ENCODE results near the gene BCAS3. TPM values are rescaled to one million over a fixed set of nuclear protein-coding genes. Genes with fewer than 3 reads are reported as not detected.

The BCAS3 gene
- total RNA-seq, 2 experiments from 2014 or later: 13.7 to 25.8 TPM

- H3K27me3 Mint-ChIP-seq: no peaks in the 10 kb centered on the region
- CTCF ChIA-PET: no interaction called here
- H3K4me3 Mint-ChIP-seq: no peak overlapping the region
- peaks cover 4% of the 10 kb centered on the region for H3K36me3 Mint-ChIP-seq
- DNase-seq (no peak), ATAC-seq (no peak)
- no peak overlapping the region for H3K27ac Mint-ChIP-seq
- H3K9me3 Mint-ChIP-seq (ENCODE audit: low read depth): peaks cover 3% of the 10 kb centered on the region
- H3K4me1 Mint-ChIP-seq: no peaks in the 10 kb centered on the region
Observed at GRCh38 chr17:61196302-61196704, 518.7 kb downstream of the BCAS3 start.

- peaks cover 3% of the 10 kb centered on the region for H3K9me3 Mint-ChIP-seq (ENCODE audit: low read depth)
- DNase-seq: no peak
- H3K4me1 Mint-ChIP-seq: no peaks in the 10 kb centered on the region
- no peak overlapping the region for H3K4me3 Mint-ChIP-seq
- no peaks in the 10 kb centered on the region for H3K27me3 Mint-ChIP-seq
- peaks cover 3% of the 10 kb centered on the region for H3K36me3 Mint-ChIP-seq
- ATAC-seq: no peak
- no peak overlapping the region for H3K27ac Mint-ChIP-seq
- CTCF ChIA-PET: no interaction called here
Observed at GRCh38 chr17:61196799-61197198, 519.1 kb downstream of the BCAS3 start.

GRCh38 chr17:61199431-61200338 lies 522.0 kb downstream of the BCAS3 start:
- CTCF ChIA-PET: interaction anchor here (1.3 to 2.1 kb wide), 2 partner anchors 16 to 25 kb away, joined by 4 to 6 read pairs; no protein-coding TSS in a partner anchor
- Mint-ChIP-seq H3K4me1 (no peaks in the 10 kb centered on the region), H3K36me3 (no peaks in the 10 kb centered on the region), H3K27ac (no peak overlapping the region), H3K4me3 (no peak overlapping the region), H3K27me3 (no peaks in the 10 kb centered on the region), H3K9me3 (ENCODE audit: low read depth) (no peaks in the 10 kb centered on the region)
- DNase-seq (no peak), ATAC-seq (no peak)

- Mint-ChIP-seq H3K36me3 (no peaks in the 10 kb centered on the region), H3K27me3 (no peaks in the 10 kb centered on the region), H3K27ac (no peak overlapping the region), H3K4me1 (no peaks in the 10 kb centered on the region), H3K9me3 (ENCODE audit: low read depth) (no peaks in the 10 kb centered on the region), H3K4me3 (no peak overlapping the region)
- ATAC-seq: no peak
- DNase-seq: no peak
- CTCF ChIA-PET: no interaction called here
Observed at GRCh38 chr17:61200339-61200715, 522.7 kb downstream of the BCAS3 start.

GRCh38 chr17:61201211-61201610 lies 523.6 kb downstream of the BCAS3 start:
- DNase-seq (no peak), ATAC-seq (no peak)
- Mint-ChIP-seq H3K4me1 (no peaks in the 10 kb centered on the region), H3K27me3 (no peaks in the 10 kb centered on the region), H3K27ac (no peak overlapping the region), H3K36me3 (no peaks in the 10 kb centered on the region), H3K4me3 (no peak overlapping the region), H3K9me3 (ENCODE audit: low read depth) (no peaks in the 10 kb centered on the region)
- CTCF ChIA-PET: interaction anchor here (0.7 kb wide), 1 partner anchor 482 kb away, joined by 3 read pairs; no protein-coding TSS in a partner anchor

GRCh38 chr17:61202564-61202963 lies 524.9 kb downstream of the BCAS3 start:
- Mint-ChIP-seq H3K4me3 (no peak overlapping the region), H3K36me3 (no peaks in the 10 kb centered on the region), H3K27ac (no peak overlapping the region), H3K9me3 (ENCODE audit: low read depth) (no peaks in the 10 kb centered on the region), H3K4me1 (no peaks in the 10 kb centered on the region), H3K27me3 (no peaks in the 10 kb centered on the region)
- CTCF ChIA-PET: no interaction called here
- ATAC-seq: no peak
- DNase-seq: no peak

- Mint-ChIP-seq H3K27me3 (no peaks in the 10 kb centered on the region), H3K36me3 (no peaks in the 10 kb centered on the region), H3K27ac (no peak overlapping the region), H3K9me3 (ENCODE audit: low read depth) (no peaks in the 10 kb centered on the region), H3K4me1 (no peaks in the 10 kb centered on the region), H3K4me3 (no peak overlapping the region)
- CTCF ChIA-PET: no interaction called here
- ATAC-seq (no peak), DNase-seq (no peak)
Observed at GRCh38 chr17:61203671-61204131, 526.0 kb downstream of the BCAS3 start.

- no peak overlapping the region for H3K27ac Mint-ChIP-seq
- H3K4me3 Mint-ChIP-seq: no peak overlapping the region
- no peaks in the 10 kb centered on the region for H3K4me1 Mint-ChIP-seq
- no peaks in the 10 kb centered on the region for H3K9me3 Mint-ChIP-seq (ENCODE audit: low read depth)
- no peak for ATAC-seq
- DNase-seq: no peak
- CTCF ChIA-PET: interaction anchor here (1.0 kb wide), 1 partner anchor 11 kb away, joined by 3 read pairs; no protein-coding TSS in a partner anchor
- no peaks in the 10 kb centered on the region for H3K36me3 Mint-ChIP-seq
- H3K27me3 Mint-ChIP-seq: no peaks in the 10 kb centered on the region
Observed at GRCh38 chr17:61204456-61204855, 526.8 kb downstream of the BCAS3 start.

GRCh38 chr17:61205401-61205800 lies 527.8 kb downstream of the BCAS3 start:
- H3K9me3 Mint-ChIP-seq (ENCODE audit: low read depth): no peaks in the 10 kb centered on the region
- DNase-seq (no peak), ATAC-seq (no peak)
- H3K36me3 Mint-ChIP-seq: no peaks in the 10 kb centered on the region
- H3K4me1 Mint-ChIP-seq: no peaks in the 10 kb centered on the region
- H3K4me3 Mint-ChIP-seq: no peak overlapping the region
- CTCF ChIA-PET: interaction anchor here (1.0 kb wide), 1 partner anchor 11 kb away, joined by 3 read pairs; no protein-coding TSS in a partner anchor
- no peak overlapping the region for H3K27ac Mint-ChIP-seq
- H3K27me3 Mint-ChIP-seq: no peaks in the 10 kb centered on the region

- DNase-seq (no peak), ATAC-seq (no peak)
- H3K4me3 Mint-ChIP-seq: no peak overlapping the region
- CTCF ChIA-PET: no interaction called here
- no peaks in the 10 kb centered on the region for H3K4me1 Mint-ChIP-seq
- H3K9me3 Mint-ChIP-seq (ENCODE audit: low read depth): no peaks in the 10 kb centered on the region
- no peaks in the 10 kb centered on the region for H3K27me3 Mint-ChIP-seq
- no peaks in the 10 kb centered on the region for H3K36me3 Mint-ChIP-seq
- no peak overlapping the region for H3K27ac Mint-ChIP-seq
Observed at GRCh38 chr17:61205931-61206330, 528.3 kb downstream of the BCAS3 start.

GRCh38 chr17:61206922-61207321 lies 529.3 kb downstream of the BCAS3 start:
- Mint-ChIP-seq H3K27ac (no peak overlapping the region), H3K9me3 (ENCODE audit: low read depth) (no peaks in the 10 kb centered on the region), H3K27me3 (no peaks in the 10 kb centered on the region), H3K4me1 (no peaks in the 10 kb centered on the region), H3K36me3 (no peaks in the 10 kb centered on the region), H3K4me3 (no peak overlapping the region)
- no peak for ATAC-seq
- no peak for DNase-seq
- CTCF ChIA-PET: no interaction called here

GRCh38 chr17:61208301-61209105 lies 530.9 kb downstream of the BCAS3 start:
- CTCF ChIA-PET: interaction anchor here (0.7 to 0.9 kb wide), 3 partner anchors 33 to 124 kb away, joined by 3 to 4 read pairs (median 3); no protein-coding TSS in a partner anchor
- Mint-ChIP-seq H3K36me3 (no peaks in the 10 kb centered on the region), H3K9me3 (ENCODE audit: low read depth) (no peaks in the 10 kb centered on the region), H3K4me3 (no peak overlapping the region), H3K27me3 (no peaks in the 10 kb centered on the region), H3K4me1 (no peaks in the 10 kb centered on the region), H3K27ac (no peak overlapping the region)
- DNase-seq (no peak), ATAC-seq (no peak)

GRCh38 chr17:61209106-61209439 lies 531.4 kb downstream of the BCAS3 start:
- DNase-seq (no peak), ATAC-seq (no peak)
- no peaks in the 10 kb centered on the region for H3K9me3 Mint-ChIP-seq (ENCODE audit: low read depth)
- CTCF ChIA-PET: interaction anchor here (0.7 kb wide), 1 partner anchor 105 kb away, joined by 3 read pairs; no protein-coding TSS in a partner anchor
- H3K4me1 Mint-ChIP-seq: no peaks in the 10 kb centered on the region
- no peaks in the 10 kb centered on the region for H3K27me3 Mint-ChIP-seq
- no peak overlapping the region for H3K27ac Mint-ChIP-seq
- H3K36me3 Mint-ChIP-seq: no peaks in the 10 kb centered on the region
- no peak overlapping the region for H3K4me3 Mint-ChIP-seq

Measured in activated CD8-positive, alpha-beta memory T cell treated with anti-CD3 and anti-CD28 coated beads, Interleukin-2, amount 10 ng/mL, durations not matched to agents 7 days and 5 days (primary cell).